ENCODE measurements around the gene CEMP1. TPM values are rescaled to one million over a fixed set of nuclear protein-coding genes. Genes with fewer than 3 reads are reported as not detected.

The CEMP1 gene
- total RNA-seq, 1 donor from 2014 or later = not detected

DNA sequence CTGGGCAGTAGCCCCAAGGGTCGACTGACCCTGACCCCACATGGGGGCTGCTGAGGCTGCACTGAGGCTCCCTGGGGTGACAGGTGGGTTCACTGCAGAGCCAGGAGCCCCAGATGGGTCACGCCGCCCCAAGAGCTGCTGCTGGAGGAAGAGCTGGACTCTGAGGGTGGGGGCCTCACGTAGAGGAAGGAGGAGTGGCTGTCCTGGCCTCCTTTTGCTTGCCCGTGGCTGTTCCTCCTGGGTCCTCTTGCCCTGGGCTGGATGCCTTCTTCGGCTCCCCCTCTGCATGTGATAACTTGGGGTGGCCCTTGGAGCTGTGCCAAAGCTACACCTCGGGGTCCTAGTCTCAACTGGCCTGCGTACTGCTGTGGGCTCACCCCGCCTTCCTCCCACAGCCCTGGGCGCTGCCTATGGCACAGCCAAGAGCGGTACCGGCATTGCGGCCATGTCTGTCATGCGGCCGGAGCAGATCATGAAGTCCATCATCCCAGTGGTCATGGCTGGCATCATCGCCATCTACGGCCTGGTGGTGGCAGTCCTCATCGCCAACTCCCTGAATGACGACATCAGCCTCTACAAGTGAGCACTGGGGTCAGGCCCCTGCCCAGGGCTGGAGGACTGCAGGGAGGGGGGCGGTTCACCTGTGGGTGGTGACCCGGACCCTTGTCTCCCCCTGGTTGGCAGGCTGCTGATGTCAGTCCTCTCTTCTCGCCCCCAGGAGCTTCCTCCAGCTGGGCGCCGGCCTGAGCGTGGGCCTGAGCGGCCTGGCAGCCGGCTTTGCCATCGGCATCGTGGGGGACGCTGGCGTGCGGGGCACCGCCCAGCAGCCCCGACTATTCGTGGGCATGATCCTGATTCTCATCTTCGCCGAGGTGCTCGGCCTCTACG lies 12.1 kb downstream of the CEMP1 start:
- no peak for DNase-seq

DNA sequence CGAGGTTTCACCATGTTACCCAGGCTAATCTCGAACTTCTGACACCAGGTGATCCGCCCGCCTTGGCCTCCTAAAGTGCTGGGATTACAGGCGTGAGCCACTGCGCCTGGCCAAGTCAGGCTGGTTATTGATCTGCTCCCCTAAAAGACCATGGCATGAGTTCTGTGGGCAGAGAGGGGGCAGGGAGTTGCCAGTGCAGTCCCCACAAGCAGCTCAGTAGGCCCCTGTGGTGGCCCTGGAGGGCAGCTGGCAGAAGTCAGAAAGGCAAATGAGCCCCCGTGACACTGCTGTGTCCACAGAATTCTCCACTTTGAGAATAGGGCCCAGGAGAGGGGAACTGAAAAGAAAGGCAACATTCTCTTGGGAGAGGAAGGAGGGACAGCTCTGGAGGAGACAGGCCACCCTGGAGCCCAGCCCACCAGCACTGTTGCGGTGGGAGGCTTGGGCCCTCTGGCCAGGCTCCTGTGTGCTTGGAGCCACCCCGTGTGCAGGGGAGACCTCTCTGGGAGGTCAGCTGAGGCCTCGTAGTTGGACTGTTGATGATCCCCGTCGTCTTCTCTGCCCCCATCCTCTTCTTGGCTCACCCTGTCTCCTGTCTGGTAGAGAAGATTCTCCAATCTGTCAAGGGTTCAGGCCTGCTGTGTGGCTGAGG lies 13.1 kb downstream of the CEMP1 start:
- DNase-seq = no peak

DNA sequence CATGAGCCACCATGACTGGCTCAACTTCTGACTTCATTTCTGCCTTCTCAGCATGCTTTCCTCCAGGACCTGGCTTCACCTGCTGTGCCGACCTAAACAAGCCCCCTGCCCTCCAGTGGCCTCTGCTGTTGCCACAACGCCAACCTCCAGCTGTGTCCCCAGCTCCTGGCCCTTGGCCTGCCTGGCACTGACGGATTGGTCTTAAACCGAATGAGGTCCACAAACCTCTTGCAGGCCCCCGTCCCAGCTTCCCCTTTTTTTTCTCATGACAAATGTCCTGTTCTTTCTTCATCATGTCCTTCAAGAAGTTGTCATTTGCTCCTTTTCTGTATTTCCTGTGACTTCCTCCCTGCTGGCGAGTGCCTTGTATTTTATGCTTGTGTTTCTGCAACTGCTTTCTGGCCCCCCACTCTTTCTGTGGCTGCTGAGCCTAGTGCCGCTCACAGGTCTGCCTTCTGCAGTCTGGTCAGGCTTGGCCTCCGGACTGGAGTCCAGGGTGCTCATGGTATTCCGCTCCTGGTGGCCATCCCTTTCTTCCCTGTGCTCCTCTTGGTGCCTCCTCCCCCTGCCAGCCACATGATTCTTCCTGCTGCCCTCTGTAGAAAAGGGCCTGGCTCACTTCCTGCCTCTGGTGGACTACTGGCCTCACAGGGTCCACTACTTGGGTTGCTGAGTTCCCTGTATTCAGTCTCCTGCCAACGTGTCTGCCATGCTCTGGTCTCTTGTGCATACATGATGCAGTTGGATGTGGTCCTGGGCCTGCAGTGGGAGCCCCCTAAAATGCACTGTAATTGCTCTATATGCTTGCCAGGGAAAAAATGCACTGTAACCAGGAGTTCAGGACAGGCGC lies 14.6 kb downstream of the CEMP1 start:
- peak; percentile 64 for DNase-seq

DNA sequence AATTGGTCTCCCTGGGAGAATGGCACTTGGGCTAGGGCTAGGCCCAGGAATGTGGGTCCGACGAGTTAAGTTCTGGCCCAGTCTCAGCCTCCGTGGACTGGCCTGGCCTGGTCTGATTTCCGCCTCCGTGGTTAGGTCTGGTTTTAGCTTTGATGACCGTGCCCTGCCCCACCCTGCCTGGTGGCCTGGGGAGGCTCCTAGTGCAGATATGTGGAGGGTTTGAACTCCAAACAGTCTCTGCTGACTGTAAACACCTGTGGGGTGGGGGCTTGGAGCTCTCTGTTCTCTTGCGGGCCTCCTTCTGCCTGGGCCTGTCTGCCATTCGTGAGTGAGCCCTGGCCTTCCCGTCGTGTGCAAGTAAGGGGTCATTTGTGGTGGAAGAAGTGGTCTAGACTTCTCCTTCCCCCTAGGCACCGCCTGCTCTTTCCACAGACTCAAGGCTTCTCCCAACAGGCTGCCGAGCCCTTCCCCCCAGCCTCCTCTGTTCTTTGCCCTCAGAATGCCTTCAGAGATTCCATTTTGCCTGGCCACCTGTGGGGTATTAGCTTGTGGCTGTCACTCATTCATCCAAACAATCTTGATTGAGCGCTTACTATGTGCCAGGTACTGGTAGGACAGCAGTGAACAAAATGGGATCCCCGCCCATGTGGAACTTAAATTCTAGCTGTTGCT lies 15.9 kb downstream of the CEMP1 start:
- no peak for DNase-seq

DNA sequence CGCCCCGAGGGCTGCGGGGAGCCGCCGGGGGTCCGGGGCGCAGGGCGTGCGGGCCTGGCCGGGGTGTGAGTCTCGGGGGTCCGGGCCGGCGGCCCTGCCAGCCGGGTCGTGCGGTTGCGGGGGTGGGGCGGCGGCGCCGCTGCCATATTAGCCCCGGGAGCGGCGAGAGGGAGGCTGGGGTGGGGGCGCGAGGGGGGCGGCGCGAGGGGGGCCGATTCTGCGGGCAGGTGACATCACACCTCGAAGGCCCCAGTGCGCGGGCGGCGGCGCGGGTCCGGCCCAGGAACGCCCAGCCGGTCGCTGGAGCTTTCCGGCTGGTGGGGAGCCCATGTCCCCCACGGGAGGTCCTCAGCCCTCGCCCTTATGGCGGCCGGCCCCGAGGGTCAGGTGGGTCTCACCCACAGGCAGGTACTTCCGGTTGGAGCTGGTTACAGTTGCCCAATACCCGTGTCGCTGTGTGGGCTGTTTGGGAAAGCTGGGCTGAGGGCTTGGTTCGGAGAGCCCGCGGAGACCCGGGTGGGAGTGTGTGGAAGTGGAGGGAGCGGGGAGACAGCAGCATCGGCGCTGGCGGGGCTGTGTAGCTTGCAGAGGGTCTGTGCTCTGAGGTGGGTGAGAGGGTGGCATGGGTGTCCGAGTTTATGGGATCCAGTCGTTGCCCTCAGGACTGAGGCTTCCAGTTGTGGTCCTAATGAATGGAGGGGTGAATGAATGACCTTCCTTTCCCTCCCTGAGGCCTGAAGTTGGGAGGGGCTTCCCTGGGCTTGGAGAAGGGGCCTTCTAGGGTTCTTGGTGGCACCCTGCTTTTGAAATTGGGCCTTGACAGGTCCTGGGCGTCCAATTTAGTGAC lies 16.7 kb downstream of the CEMP1 start:
- DNase-seq = no peak

DNA sequence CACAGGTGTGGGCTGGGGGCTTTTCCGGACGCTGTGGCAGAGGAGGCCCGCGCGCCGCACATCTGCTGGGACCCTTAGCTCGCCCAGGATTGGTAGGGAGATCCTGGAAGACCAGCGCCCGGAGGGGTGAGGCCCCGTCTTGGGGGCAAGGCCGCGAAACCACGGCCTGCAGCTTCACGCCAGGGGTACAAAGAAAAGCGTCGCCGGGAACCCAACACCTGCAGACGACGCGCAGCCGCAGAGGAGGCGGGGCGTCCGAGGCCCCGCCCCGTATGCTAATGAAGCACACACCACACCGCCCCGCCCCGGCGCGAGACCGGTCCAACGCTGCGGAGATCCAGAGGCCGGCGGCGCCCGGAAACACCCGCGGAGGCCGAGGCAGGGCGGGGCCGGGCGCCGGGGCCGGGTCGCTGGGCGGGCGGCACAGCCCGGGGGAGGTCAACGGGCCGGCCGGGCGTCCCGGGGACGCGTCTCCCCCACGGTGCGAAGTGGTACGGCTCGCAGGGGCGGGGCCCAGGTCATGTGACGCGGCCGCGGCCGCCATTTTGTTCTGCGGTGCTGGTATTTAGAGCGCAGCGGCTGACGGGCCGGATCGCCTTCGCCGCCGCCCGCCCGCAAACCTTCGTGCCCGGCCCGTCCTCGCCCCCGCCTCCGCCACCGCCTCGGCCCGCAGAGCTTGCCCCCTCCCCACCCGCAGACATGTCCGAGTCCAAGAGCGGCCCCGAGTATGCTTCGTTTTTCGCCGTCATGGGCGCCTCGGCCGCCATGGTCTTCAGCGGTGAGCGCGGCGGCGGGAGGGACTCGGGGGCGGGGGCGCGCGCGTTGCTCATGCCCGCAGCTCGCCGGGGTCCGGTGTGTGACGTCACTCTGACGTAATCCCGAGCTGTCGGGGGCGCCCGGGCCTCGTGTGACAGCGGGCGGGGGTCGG lies 17.5 kb downstream of the CEMP1 start, which contains the start of gene ATP6V0C:
ATP6V0C (plus strand) TSS at position 548 of the 928 bp plus-strand sequence; CDS start at position 700, 152 bp downstream.
- peak; percentile 89 for DNase-seq

DNA sequence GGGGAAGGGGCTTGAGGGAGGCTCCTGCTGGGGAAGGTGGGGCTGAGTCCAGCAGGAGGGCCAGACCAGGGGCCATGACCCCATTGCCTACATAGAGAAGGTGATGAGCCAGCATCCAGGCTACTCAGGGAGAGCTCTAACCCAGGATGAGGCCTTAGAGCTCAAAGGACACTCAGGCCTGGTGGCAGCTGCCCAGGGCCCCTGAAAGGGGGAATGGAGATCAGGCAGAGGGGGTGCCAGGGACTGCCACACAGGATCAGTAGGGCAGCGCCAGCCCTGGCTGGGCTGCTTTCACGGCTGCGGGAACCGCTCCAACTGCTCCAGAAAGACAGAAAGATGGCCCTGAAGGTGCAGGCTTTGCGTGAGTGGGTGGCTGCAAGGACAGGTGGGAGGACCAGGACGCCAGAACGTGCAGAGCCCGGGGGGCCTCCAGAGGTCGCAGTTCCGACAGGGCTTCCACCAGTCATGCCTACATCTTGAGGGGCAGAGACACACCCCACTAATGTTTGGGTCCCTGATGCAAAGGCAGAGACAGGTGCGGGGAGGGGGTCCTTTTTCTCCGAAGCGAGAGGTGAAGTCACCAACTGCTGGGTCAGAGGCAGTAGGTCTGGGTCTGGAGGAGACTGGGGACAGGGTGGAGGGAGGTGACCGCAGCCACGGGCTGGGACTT lies 18.3 kb downstream of the CEMP1 start:
- DNase-seq = no peak

DNA sequence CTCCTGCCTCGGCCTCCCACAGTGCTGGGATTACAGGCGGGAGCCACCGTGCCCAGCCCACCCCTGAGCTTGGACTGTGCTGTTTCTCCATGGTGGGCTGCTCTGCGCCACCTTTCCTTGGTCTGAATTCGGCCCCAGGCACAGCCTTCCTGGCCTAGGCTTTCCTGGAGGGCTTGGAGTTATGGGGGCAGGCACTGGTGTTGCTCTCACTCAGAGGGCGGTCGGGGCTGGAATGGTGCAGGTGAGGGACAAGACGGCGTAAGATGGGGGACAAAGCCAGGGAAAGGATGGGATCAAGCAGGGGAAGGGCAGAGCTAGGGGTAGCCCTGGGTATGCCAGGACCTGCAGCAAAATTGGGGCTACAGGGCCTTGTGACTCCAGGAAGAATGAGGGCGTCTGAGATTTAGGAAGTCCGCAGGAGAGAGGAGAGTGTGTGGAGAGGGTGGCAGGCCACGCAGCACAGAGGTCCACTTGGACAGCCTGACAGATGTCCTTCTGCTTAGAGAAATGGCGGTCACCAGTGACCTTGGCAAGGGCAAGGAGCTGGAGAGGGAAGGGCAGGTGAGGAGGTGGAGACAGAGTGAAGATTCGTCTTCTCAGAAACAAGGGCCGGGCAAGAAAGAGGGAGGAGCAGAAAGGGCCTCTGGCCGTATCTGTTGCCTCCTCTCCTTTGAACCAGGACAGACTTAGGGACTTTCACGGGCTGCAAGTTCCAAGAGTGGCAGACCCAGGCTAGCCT lies 19.0 kb downstream of the CEMP1 start:
- no peak for DNase-seq

DNA sequence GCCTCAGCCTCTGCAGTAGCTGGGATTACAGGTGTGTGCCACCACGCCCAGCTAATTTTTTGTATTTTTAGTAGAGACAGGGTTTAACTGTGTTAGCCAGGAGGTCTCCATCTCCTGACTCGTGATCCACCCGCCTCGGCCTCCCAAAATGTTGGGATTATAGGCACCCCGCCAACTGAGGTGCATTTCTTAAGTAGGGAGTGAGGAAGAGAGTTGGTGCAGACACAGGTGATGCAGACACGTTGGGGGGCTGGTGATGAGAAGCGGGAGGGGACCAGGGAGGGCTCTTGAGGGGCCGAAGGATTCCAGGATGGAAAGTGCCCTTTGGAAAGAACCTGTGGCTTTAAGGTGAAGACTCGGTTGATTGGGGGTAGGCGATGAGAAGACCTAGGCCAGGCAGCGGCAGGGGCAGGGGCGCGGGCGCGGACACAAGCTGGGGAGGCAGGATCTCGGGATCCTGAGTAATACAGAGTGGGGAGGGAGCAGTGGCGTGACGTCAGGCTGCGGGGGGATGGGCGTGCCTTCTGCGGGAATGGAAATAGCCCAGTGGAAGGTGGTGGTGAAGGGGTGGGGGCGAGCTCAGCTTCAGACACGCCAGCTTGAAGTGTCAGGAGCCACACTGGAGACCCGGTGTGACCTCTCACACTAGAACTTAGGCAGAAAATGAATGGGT lies 19.9 kb downstream of the CEMP1 start:
- peak; percentile 70 for DNase-seq

DNA sequence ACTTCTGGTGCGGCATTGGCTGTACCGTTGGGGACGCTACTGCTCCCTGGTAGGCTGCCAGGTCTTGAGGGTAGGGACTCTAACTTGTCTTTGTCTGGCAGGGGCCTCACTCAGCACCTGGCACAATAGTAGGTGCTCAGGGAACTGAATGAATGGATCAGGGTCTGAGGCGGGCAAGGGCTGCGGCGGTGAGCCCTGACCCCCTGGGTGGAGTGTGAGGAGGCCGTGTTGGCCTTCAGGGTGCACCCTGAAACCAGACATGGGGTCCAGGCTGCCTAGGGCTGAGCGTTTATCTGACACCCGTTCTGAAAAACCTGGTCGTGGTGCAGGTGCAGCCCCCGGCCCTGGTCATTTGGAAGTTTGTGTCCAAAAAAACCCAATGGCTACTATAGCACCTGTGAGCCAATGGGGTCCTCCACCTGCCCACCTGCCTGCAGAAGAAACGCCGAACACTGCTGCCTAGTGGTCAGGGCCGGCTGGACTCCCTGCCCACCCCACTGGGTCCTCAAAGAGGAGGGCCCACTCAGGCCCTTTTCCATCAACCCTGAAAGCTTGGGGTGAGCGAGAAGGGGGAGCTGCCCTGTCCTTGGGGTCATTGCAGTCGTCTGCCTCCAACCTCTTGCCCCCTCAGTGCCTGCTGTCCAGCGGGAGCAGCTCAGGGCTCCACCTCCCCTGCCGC lies 22.3 kb downstream of the CEMP1 start:
- no peak for DNase-seq

DNA sequence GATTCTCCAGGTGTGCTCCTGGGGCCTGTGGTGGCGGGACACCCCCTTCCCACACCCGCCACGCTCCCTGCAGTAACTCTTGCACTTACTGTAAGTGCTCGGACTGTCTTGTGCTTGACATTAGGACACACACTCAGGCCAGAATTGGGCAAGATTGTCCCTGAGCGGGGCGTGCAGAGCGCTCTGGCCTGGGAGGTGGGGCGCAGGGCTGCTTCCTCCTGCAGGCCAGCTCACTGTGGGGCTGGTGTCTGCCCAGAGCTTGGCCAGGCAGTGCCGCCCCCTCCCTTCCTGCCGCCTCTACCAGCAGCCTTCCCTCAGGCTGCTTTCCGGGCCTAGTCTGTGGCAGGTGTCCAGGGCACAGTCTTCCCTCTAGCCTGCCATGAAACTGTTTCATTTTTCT lies 23.5 kb downstream of the CEMP1 start:
- no peak for DNase-seq

DNA sequence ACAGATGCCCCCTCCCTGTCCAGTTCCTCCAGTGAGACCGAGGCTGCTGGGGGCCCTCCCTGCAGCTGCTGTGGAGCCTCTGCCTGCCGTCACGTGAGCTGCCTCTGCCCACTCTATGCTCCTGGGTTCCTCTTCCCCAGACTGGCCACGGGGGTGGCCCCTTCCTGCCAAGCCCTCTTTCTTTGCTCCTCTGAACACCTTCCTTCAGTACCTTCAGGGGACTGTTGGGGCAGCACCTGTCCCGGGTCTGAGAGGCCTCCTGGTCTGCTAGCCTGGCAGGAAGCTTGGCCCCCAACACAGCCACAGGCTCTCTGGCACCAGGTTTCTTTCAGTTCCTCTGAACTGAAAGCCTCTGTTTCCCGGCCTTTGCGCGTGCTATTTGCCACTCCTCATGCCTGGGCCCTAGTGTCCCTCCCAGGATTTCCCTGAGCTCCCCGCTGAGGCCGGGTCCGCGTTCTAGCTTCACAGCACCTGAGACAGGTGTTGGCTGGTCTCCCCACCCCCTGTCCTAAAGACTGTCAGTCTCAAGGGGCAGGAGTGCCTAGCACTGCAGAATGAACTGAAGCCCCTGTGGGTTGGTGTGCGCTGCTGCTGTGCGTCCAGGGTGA lies 24.1 kb downstream of the CEMP1 start:
- DNase-seq = no peak

DNA sequence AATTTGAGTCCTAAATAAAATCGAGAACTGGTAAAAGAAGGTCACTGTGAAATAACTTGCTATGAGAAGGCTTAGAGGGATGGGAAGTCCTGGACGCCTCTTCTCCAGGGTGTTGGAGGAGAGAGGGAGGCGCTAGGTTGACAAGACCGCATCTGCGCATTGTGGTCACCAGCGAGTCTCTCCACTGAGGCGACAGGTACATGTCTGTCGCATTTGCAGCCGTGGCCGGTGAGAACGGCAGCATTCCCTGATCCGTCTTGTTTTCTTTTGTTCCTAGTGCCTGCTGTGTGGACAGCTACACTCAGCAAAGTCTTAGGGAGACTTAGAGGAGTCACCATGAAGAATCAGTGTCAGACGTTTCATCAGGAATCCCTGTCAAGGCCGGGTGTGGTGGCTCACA lies 25.5 kb downstream of the CEMP1 start:
- no peak for DNase-seq

DNA sequence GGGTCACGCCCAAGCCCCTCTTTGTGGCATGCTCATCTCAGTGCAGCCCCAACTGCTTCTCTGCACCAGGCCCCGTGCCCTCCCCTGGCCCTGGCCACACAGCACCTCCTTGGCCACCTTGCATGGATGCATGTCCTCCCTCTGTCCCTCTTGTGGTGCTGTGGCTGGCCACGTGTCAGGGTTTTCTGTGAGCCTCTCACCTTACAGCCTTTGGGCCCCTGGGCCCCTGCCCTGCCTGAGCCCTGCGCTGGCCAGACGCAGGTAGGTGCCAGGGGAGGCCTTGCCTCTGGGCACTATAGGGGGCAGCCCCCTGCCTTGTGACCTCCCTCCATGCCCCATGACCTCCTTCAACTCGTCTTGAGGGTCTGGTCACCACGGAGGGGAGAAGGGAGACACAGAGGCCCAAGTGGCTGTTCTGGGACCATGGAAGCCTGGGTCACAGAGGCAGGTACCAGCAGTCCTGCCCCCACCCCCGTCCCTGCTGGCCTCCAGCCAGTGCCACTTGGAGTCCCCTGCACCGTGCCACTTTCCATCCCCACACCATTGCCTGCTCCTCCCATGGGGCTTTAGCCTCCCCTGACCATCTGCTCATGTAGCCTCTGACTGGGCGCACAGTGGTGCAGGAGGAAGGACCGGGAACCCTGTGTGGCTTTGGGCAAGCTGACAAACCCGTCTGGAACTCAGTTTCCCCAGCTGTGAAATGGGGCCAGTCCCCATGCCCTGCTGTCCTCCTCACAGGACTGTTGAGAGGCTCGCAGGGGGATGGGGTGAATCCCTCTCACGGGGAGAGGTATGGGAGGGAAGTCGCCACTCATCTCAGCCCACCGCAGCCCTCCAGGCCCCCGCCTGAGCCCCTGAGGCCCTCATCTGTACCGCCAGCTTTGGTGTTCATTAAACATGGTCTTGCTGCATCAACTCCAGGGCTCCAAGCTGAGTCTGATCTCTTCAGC lies 29.0 kb downstream of the CEMP1 start:
- no peak for DNase-seq

DNA sequence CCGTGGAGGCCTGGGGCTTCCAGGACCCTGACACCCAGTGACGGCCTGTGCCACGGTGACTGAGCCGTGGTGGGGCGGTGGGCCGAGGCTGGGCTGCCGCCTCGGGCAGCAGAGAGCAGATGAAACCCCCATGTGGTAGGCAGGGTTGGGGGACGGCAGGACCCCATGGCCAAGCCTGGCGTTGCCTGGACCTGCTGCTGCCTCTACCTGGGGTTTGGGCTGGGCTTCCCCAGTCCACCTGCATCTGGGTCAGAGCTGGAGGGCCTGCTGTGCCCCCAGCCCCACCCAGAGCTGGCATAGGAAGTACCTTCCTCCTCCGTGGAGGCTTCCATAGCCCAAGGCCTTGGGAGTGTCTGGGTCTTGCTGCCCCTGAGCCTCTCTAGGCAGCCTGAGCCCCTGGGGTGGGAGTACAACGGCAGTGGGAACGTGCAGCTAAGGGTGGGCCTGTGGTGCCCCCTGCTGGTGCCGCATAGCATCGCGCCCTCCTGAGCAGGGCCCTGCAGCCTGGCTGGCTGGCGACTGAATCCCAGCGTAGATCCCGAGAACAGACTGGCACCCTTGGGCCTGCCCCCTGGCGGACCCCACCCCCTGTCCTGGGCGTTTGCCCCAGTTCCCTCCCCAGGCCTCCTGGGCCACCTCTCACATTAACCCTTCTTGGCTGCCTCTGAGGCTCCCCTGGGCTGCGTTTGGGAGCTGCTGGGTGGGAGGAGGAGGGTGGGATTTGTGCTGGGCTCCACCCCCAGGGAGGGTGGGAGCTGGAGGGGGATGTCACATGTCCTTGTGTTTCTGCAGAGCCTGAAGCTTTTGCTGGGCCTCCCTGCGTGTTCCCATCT lies 30.1 kb downstream of the CEMP1 start:
- peak; percentile 90 for DNase-seq
